NB4 (cell line): ENCODE data around the gene RAPGEF5.

Experiments
- POLR2A ChIP-seq: IDR thresholded peaks from 2 replicates; pipeline ENCODE4 v1.6.1; 2011; ENCODE audit warnings: mild to moderate bottlenecking; ENCODE audit not compliant: insufficient read length; ENCODE audit errors: extremely low read depth
- TF ChIP-seq, protein P1 (sequence below): IDR thresholded peaks from one replicate; pipeline ENCODE4 v1.5.1; 2012; ENCODE audit warnings: low read depth, low read length

DNA sequence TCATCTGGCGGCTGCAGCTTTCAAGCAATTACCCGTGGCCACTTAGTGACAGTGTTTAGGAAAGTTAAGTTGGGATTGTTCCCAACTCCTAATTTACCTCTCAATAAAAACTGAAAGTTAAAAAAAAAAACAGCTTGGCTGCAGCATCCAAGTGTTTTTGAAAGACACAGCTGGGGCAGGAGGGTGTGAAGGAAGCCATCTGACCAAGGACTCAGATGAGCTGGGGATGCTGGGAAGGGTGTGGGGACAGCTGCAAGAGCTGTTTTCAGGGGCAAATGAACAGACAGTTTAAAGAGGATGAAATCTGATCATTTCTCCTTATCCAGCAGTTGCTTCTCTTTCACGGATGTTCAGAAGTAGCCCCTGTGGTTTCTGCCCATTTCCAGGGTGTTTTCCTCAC is 282.1 kb downstream of the RAPGEF5 start:
- TF ChIP-seq, protein P1, sequence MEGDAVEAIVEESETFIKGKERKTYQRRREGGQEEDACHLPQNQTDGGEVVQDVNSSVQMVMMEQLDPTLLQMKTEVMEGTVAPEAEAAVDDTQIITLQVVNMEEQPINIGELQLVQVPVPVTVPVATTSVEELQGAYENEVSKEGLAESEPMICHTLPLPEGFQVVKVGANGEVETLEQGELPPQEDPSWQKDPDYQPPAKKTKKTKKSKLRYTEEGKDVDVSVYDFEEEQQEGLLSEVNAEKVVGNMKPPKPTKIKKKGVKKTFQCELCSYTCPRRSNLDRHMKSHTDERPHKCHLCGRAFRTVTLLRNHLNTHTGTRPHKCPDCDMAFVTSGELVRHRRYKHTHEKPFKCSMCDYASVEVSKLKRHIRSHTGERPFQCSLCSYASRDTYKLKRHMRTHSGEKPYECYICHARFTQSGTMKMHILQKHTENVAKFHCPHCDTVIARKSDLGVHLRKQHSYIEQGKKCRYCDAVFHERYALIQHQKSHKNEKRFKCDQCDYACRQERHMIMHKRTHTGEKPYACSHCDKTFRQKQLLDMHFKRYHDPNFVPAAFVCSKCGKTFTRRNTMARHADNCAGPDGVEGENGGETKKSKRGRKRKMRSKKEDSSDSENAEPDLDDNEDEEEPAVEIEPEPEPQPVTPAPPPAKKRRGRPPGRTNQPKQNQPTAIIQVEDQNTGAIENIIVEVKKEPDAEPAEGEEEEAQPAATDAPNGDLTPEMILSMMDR = no peak
- TF ChIP-seq POLR2A = no peak
